Right kidney (tissue), 1 donor: ENCODE measurements around the gene MAN1C1.

Source experiments
- DNase-seq: peaks from one replicate; pipeline ENCODE4 v3.0.0-alpha.2; 2016

MAN1C1 gene

DNA sequence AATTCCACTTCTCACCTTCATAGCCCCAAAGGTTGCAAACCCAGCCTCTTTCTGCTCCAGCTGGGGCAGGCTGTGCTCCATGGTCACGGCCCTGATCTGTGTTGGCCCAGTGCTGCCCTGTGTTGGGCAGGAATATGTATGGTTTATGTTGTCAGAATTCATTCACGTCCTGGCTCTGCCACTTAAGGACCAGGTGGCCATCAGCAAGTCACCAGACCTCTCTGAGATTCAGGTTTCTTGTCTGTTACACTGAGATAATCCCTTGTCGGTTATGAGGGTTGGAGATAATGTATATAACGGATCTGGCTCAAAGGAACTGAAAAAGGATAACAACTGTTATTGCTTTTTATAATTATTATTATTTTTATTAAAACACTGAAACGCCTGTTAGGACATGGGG is 144.3 kb downstream of the MAN1C1 start:
- no peak for DNase-seq

- no peak for DNase-seq
Observed at GRCh38 chr1:25763493-25763892, 146.9 kb downstream of the MAN1C1 start.

DNA sequence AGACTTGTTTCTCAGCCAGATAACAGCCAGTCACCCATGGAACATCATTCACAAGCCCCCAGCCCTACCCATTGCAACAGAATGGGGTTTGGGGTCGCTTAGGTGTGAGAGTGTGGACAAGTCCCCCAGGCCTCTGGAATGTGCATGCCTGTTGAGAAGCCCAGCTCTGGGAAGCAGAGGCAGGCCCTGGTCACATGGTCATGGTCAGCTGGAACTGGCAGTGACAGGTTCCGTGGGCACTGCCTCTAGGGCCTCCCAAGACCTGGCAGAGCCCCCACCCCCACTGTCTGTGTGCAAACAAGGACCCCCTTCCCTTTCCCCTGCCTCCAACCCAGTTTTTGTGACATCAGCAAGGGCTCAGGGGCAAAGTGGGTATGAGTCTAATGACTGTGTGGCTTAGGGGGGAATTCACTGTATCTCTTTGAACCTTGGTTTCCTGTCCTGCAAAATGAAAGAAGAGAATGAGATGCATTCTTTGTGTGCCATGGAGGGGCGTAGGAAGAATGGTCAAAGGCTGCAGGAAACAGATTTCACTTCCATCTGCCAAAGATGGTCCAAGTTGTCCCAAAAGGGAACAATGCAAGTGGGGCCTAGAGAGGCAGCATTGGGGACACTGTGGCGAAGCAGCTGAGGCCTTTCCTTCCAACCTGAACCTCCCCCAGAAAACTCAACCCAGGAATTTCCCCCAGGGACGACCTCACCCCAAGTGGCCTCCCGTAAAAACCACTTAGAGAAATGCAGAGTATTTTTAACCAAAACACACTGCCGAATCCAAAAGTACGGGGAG is 148.7 kb downstream of the MAN1C1 start:
- no peak for DNase-seq

- DNase-seq = no peak
Observed at GRCh38 chr1:25765923-25766589, 149.5 kb downstream of the MAN1C1 start.

GRCh38 chr1:25766721-25767436 is 150.3 kb downstream of the MAN1C1 start:
- no peak for DNase-seq

- no peak for DNase-seq
Observed at GRCh38 chr1:25767437-25767770, 150.8 kb downstream of the MAN1C1 start.

DNA sequence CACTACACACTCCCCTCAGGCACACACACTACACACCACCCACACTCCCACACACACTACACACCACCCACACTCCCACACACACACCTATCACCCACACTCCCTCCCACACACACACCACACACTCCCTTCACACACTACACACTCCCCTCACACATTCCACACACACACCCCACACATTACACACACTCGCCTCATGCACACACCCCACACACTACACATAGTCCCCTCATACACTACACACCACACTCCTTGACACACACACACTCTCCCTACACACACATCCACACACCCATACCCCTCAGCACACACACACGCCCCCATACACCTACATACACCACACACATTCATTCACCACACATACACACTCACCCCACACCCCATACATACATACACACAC is 152.4 kb downstream of the MAN1C1 start:
- DNase-seq = no peak

GRCh38 chr1:25769625-25770383 is 153.2 kb downstream of the MAN1C1 start:
- DNase-seq = no peak

- DNase-seq = peak; percentile 74
Observed at GRCh38 chr1:25770541-25771220, 154.1 kb downstream of the MAN1C1 start.

DNA sequence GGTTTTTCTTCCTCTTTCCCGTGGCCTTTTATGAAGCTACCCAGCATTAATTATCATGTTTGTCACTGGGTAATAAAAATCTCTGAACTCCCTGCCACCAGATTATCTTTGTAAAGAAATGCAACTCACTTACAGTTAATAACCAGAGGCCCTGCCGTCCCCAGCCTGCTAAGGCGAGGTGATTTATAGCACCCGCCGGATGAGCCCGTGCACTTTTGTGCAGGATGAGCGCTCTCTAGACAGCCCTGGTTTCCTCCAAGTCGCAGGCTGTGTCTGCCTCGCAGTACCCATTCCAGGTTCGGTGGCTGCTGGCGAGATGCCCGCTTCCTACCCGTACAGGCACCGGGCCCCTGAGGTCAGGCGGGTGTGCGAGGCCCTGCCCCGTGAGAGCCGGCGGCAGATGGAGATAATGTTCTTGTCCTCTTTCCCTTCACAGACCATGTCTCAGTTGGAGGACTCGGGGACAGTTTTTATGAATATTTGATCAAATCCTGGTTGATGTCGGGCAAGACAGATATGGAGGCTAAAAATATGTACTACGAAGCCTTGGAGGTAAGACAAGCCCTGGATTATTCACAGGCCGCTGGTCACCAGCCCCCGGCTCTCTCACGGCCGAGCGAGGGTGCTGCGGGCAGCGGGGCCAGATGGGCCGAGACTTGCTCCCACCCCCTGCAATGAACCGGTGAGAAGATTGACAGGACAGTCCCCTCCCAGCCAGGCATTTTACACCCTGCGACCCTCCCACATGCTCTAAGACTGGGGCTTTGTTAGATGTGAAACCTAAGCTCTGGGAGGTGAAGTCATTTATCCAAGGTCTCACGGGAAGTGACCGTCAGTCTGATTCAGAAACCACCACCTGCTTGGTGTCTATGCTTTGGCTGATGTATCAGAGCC is 154.9 kb downstream of the MAN1C1 start:
- peak; percentile 84 for DNase-seq

GRCh38 chr1:25772164-25772563 is 155.6 kb downstream of the MAN1C1 start:
- no peak for DNase-seq

- no peak for DNase-seq
Observed at GRCh38 chr1:25772692-25773245, 156.2 kb downstream of the MAN1C1 start.

DNA sequence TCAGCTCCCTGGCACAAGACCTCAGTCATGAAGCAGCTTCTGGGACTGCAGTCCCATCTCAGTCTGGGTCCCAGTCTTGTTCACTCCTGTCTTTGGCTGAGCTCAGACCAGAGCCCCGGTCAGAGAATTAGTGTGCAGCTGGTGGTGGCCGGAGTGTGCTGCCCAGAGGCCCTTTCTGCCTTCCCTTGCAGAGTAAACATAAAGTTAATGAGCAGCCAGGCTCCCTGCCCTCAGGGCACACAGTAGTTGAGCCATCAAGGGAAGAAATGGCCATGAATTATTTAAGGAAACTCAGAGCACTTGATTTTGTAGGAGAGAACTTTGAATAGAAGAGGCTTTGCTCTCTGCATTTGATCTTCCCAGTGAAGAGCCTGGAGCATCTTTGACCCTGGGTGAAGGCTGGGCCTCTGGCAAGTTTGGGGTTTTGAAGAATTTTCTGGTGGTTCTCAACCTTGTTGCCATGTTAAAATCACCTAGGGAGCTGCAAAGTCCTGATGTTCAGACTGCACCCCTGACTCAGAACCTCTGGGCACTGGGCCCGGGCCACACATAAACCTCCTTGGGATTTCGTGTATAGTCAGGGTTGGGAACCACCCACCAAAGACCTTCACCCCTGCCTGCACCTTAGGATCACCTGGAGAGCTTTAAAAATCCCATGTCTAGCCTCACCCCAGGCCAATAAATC is 157.0 kb downstream of the MAN1C1 start:
- DNase-seq = peak; percentile 62

GRCh38 chr1:25774206-25774803 is 157.7 kb downstream of the MAN1C1 start:
- no peak for DNase-seq

DNA sequence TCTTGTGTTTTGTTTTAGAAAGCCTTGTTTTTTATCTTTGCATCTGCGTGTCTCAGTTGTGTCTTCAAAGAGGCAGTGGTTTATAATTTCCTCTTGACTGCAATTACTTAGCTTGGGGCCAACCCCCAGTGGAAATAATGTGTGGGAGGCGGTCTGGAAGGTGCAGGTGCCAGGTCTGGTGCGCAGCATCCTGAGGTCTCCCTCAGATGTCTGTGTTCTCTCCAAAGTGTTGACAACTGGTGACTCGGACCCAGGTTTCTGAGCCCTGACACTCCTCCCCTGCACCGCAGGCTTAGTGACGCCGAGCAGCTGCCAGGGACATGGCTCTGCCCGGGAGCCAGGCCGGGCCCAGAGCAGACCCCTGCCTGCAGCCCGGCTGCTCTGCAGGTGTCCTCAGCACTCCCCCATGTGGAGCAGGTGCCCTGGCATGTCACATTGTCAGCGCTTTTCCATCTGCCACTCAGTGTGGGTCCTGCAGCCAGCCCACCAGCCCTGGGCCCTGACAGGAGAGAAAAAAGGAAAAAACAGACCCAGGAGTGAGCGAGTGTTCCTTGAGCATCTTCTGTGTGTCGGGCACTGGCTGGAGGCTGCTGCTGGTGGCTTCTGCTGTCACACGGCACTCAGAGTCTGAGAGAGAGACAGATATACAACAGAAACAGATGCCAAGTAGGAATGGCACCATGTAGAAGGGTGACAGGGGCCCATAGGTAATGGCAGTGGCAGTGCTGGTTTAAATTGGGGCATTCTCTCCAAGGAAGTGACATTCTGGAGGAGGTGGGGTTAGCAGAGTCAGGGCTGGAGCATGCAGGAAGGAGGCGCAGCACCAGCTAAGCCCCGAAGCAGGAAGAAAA is 158.6 kb downstream of the MAN1C1 start:
- peak; percentile 60 for DNase-seq

- no peak for DNase-seq
Observed at GRCh38 chr1:25779388-25779787, 162.8 kb downstream of the MAN1C1 start.

- DNase-seq = no peak
Observed at GRCh38 chr1:25779894-25780293, 163.3 kb downstream of the MAN1C1 start.

DNA sequence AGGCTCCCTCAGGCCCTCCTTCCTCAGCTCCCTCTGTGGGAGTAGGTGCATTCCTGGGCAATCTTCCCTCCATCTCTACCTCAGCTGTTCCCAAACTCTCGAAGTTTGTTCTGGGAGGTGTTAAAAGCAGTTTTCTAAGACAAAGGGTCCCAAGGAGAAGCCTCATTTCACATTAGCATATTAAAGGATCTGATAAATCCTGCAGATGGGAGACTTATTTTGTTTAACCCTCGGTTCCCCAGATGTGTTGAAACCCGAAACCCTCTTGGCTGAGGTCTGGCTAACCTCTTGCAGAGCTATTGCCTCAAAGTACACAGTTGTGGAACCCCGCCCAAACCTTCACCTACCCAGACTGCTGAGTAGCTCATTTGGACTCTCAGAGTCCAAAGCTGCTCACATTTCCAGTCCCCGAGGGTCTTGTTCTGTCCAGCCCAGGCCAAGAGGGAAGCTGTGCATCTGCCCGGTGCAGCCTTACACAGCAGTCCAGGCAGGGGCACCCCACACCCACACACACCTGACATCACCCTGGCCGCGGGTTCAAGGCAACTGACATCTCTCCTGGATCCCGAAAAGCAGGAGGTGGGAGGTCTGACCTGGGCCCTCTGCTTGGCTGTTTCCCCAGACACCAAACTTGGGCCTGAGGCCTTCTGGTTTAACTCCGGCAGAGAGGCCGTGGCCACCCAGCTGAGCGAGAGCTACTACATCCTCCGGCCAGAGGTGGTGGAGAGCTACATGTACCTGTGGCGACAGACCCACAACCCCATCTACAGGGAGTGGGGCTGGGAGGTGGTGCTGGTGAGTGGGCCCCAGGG is 163.9 kb downstream of the MAN1C1 start:
- DNase-seq = no peak
